LNCAP (cell line): ENCODE data around the gene TRIM51.

Experiments used
- TF ChIP-seq, protein P1 (sequence below): fragments of 450-650 bp; IDR thresholded peaks from 2 replicates; pipeline ENCODE4 v1.5.1; 2017; ENCODE audit warnings: mild to moderate bottlenecking

Gene TRIM51

DNA sequence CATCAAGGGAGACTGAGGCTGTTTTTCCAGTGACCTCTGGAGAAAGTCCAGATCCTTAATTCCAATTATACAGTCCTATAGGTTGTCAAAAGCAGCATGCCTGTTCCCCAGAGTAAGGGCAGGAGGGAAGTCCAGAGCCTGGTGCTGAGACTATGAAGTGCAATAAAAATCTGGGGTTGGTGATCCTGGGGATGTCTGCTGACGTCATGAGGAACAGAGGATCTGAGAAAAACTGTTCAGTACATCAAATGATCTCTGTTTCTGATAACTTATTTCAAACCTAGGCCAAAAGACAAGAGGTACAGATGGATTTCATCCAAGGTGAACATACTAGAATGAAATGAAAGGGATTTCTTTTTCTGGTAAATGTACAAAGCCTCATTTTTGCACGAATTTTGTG, 19.2 kb downstream of the TRIM51 start:
- TF ChIP-seq, protein P1, sequence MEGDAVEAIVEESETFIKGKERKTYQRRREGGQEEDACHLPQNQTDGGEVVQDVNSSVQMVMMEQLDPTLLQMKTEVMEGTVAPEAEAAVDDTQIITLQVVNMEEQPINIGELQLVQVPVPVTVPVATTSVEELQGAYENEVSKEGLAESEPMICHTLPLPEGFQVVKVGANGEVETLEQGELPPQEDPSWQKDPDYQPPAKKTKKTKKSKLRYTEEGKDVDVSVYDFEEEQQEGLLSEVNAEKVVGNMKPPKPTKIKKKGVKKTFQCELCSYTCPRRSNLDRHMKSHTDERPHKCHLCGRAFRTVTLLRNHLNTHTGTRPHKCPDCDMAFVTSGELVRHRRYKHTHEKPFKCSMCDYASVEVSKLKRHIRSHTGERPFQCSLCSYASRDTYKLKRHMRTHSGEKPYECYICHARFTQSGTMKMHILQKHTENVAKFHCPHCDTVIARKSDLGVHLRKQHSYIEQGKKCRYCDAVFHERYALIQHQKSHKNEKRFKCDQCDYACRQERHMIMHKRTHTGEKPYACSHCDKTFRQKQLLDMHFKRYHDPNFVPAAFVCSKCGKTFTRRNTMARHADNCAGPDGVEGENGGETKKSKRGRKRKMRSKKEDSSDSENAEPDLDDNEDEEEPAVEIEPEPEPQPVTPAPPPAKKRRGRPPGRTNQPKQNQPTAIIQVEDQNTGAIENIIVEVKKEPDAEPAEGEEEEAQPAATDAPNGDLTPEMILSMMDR, result no peak

DNA sequence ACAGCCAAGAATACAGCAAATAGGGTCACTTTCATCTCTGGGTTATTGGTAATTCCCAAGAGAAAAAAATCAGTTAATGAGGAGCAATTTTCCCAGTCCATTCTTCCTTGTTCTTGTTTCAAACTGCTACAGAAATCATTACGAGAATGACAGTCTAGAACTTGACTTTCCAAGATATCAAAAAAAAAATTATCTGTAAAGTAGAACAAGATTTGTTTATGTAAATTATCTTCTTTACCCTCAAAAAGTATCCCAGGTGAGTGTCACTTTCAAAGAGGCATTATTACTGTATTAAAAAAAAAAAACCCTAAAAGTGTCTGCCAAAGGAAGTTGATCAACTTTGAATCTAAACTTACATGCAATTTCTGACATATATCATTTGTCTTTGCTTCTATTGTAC, 31.4 kb downstream of the TRIM51 start, which contains the start of gene OR5W2:
Gene OR5W2 (minus strand): TSS at position 101 of the 400 bp plus-strand sequence. CDS start 0 bp downstream, at position 101.
- TF ChIP-seq, protein P1, result no peak

DNA sequence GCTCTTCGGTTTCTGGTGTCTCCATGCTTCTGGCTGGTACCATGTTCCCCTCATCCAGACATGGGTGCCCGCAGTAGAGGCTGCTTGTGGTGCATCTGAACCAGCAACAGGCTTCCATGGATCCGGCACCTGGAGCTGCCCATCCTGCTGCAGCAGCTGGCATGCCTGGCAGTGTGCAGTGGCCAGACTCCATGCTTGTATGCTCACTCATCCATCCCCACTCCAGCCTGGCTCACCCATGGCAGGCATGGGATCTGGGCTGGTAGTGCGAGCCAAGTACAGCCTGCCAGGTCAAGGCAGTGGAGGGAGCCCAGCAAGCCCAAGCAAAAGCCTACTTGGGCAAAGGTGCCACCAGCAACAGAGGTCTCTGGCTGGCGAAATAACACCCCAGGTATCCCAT, 37.4 kb downstream of the TRIM51 start:
- TF ChIP-seq, protein P1, result no peak

DNA sequence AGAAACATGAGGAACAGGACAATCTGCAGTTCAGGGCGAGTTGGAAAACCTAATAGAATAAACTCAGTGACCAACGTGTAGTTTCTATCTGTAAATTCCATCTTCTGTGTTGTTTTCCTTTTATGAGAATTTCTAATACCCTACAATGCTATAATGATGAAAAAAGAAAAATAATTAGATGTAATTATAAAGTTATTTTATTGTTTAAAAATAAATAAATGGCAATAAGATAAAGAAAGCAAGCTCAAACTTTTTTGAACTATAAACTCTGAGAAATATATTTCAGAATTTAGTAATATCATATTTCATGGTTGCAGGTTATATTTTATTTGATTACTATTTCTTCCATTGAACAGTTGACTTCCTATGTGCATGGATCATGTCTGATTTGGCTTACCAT, 53.2 kb downstream of the TRIM51 start, which contains the start of gene OR5I1:
Gene OR5I1 (minus strand): TSS at position 101 of the 400 bp plus-strand sequence. CDS start 0 bp downstream, at position 101.
- TF ChIP-seq, protein P1, result no peak
